CD14-positive monocyte (primary cell): ENCODE results near the gene TARS3. TPM values are rescaled to one million over a fixed set of nuclear protein-coding genes. Genes with fewer than 3 reads are reported as not detected.

Source experiments
- DNase-seq, 3 donors: peaks; one replicate each; pipeline ENCODE4 v3.0.0-alpha.2; 2011 to 2022
- H2AFZ ChIP-seq: 2 replicates; pipeline ENCODE4 v1.6.0; 2012; ENCODE audit warnings: mild to moderate bottlenecking, low read depth, low read length, inconsistent platforms; ENCODE audit not compliant: insufficient read depth, poor library complexity, severe bottlenecking
- H3K27ac ChIP-seq, 2 donors: 1 replicate in 1 of 2; 2 replicates in 1 of 2; pipeline ENCODE4 v1.5.1; 2012 to 2013; ENCODE audit warnings: low read length in 2 of 2, control low read depth in 1 of 2, inconsistent platforms in 1 of 2, low read depth in 1 of 2, mild to moderate bottlenecking in 1 of 2
- H3K27me3 ChIP-seq, 2 donors: one replicate each; pipeline versions ENCODE4 v1.6.0 to v1.6.1; 2011 to 2013; ENCODE audit warnings: low read length in 2 of 2; ENCODE audit not compliant: control insufficient read depth in 2 of 2, insufficient read depth in 2 of 2
- H3K36me3 ChIP-seq, 2 donors: replicated peaks in 1 of 2; 1 replicate in 1 of 2; 2 replicates in 1 of 2; pipeline versions ENCODE4 v1.5.1 to v1.6.1; 2012 to 2013; ENCODE audit warnings: low read length in 2 of 2, control low read depth in 1 of 2, inconsistent platforms in 1 of 2, mild to moderate bottlenecking in 1 of 2; ENCODE audit not compliant: insufficient read depth in 2 of 2, control insufficient read depth in 1 of 2
- H3K4me1 ChIP-seq, 2 donors: 1 replicate in 1 of 2; 2 replicates in 1 of 2; pipeline versions ENCODE4 v1.5.1 to v1.6.1; 2012 to 2013; ENCODE audit warnings: low read length in 2 of 2, control low read depth in 1 of 2, inconsistent platforms in 1 of 2, mild to moderate bottlenecking in 1 of 2, moderate library complexity in 1 of 2; ENCODE audit not compliant: insufficient read depth in 2 of 2, control insufficient read depth in 1 of 2
- H3K4me2 ChIP-seq: replicated peaks from 2 replicates; pipeline ENCODE3; 2012; ENCODE audit warnings: low read length, moderate library complexity, mild to moderate bottlenecking; ENCODE audit not compliant: poor library complexity, severe bottlenecking; ENCODE audit errors: extremely low read depth
- H3K4me3 ChIP-seq, 3 experiments: fragments of 200-600 bp in 1 of 3; sonication (generic) in 1 of 3; replicated peaks in 1 of 3; 1 replicate in 2 of 3; 2 replicates in 1 of 3; pipeline ENCODE4 v1.5.1; 2011 to 2013; ENCODE audit warnings: low read length in 3 of 3, mild to moderate bottlenecking in 3 of 3, control low read depth in 2 of 3, low read depth in 2 of 3, inconsistent platforms in 1 of 3, moderate library complexity in 1 of 3
- H3K79me2 ChIP-seq: 2 replicates; pipeline ENCODE4 v1.6.0; 2012; ENCODE audit warnings: mild to moderate bottlenecking, control low read depth, inconsistent platforms, low read length, moderate library complexity; ENCODE audit not compliant: insufficient read depth
- H3K9ac ChIP-seq: 2 replicates; pipeline ENCODE4 v1.6.0; 2017; ENCODE audit warnings: low read length, mild to moderate bottlenecking; ENCODE audit not compliant: insufficient read depth, poor library complexity, severe bottlenecking
- H3K9me3 ChIP-seq, 2 donors: replicated peaks in 1 of 2; 1 replicate in 1 of 2; 2 replicates in 1 of 2; pipeline versions ENCODE4 v1.5.1 to v1.6.1; 2012 to 2013; ENCODE audit warnings: low read length in 2 of 2, control low read depth in 1 of 2; ENCODE audit not compliant: control insufficient read depth in 1 of 2, insufficient read depth in 1 of 2
- H4K20me1 ChIP-seq: 2 replicates; pipeline ENCODE4 v1.6.0; 2012; ENCODE audit warnings: mild to moderate bottlenecking, low read length, control low read depth, moderate library complexity; ENCODE audit not compliant: insufficient read depth
- H3K27ac Mint-ChIP-seq, 7 donors: one replicate each; pipeline ENCODE4 v1.8.0; 2020; ENCODE audit warnings: mild to moderate bottlenecking in 7 of 7, mixed read lengths in 7 of 7, moderate library complexity in 6 of 7, inconsistent platforms in 2 of 7
- H3K27me3 Mint-ChIP-seq, 3 donors: one replicate each; pipeline ENCODE4 v1.8.0; 2021 to 2022; ENCODE audit warnings: low read depth in 3 of 3, mild to moderate bottlenecking in 3 of 3, mixed read lengths in 3 of 3, moderate library complexity in 3 of 3, inconsistent platforms in 1 of 3
- H3K36me3 Mint-ChIP-seq, 2 donors: one replicate each; pipeline ENCODE4 v1.8.0; 2020; ENCODE audit warnings: mixed read lengths in 2 of 2, inconsistent platforms in 1 of 2, mild to moderate bottlenecking in 1 of 2
- H3K4me1 Mint-ChIP-seq: one replicate; pipeline ENCODE4 v1.8.0; 2020; ENCODE audit warnings: mild to moderate bottlenecking, mixed read lengths
- H3K4me3 Mint-ChIP-seq, 2 donors: one replicate each; pipeline ENCODE4 v1.8.0; 2020; ENCODE audit warnings: mild to moderate bottlenecking in 2 of 2, mixed read lengths in 2 of 2, moderate library complexity in 1 of 2
- H3K9me3 Mint-ChIP-seq, 7 donors: one replicate each; pipeline ENCODE4 v1.8.0; 2020 to 2022; ENCODE audit warnings: mixed read lengths in 7 of 7, mild to moderate bottlenecking in 6 of 7, moderate library complexity in 6 of 7, inconsistent platforms in 2 of 7
- CTCF ChIP-seq: fragments of 200-600 bp; IDR thresholded peaks from one replicate; pipeline ENCODE4 v1.8.0; 2022; ENCODE audit warnings: antibody characterized with exemption, mild to moderate bottlenecking
- WGBS: methylation state at CpG from one replicate; pipeline ENCODE4 v1.1.5; 2013; ENCODE audit warnings: missing lambda C conversion rate; ENCODE audit not compliant: insufficient coverage; 5-methylcytosine and 5-hydroxymethylcytosine counted together
- intact Hi-C, 2 donors: fragments of 100-400 bp; cut with micrococcal nuclease; formaldehyde crosslinking; loops; one replicate each; pipeline versions ENCODE4 v1.15.0 to v1.15.1; 2023
- polyA plus RNA-seq, 3 donors: library from polyadenylated mRNA; depleted of rRNA in 1 of 3; unstranded in 2 of 3; stranded (reverse) in 1 of 3; fragments of 300-500 nt in 2 of 3; fragments of >200 nt in 1 of 3; fragmentation: Illumina TruSeq in 2 of 3; gene quantifications; 1 replicate in 2 of 3; 2 replicates in 1 of 3; pipeline ENCODE4 v1.2.3, GENCODE V29; 2012 to 2021

Gene TARS3
- polyA plus RNA-seq, 3 donors = 1.3 to 2.4 (median 1.8) TPM

GRCh38 chr15:101676921-101677329 is 47.3 kb downstream of the TARS3 start:
- no peaks in the 10 kb centered on the region for H4K20me1 ChIP-seq
- no peak overlapping the region for H3K27ac ChIP-seq
- H3K4me2 ChIP-seq = no peak overlapping the region
- peaks cover 3 to 16% of the 10 kb centered on the region in 2 donors for H3K36me3 ChIP-seq
- H3K36me3 Mint-ChIP-seq = peaks cover 28 to 33% of the 10 kb centered on the region in 2 donors
- no CpG with 5 or more reads among the region's 4 CpGs for WGBS
- H3K4me3 ChIP-seq = no peak overlapping the region
- intact Hi-C loops = no loop called here
- peaks cover 0 to 2% (median 0%) of the 10 kb centered on the region in 7 donors for H3K9me3 Mint-ChIP-seq
- H3K27me3 ChIP-seq = no peaks in the 10 kb centered on the region
- H3K79me2 ChIP-seq = no peaks in the 10 kb centered on the region
- H3K9me3 ChIP-seq = no peaks in the 10 kb centered on the region
- no peak for TF ChIP-seq CTCF
- no peak overlapping the region for H3K4me3 Mint-ChIP-seq
- H3K4me1 ChIP-seq = no peaks in the 10 kb centered on the region
- H3K4me1 Mint-ChIP-seq = no peaks in the 10 kb centered on the region
- H2AFZ ChIP-seq = no peak overlapping the region
- H3K27ac Mint-ChIP-seq = no peak overlapping the region
- peaks cover 0 to 1% (median 0%) of the 10 kb centered on the region in 3 donors for H3K27me3 Mint-ChIP-seq
- no peak for DNase-seq
- no peak overlapping the region for H3K9ac ChIP-seq

GRCh38 chr15:101675796-101676582 is 48.3 kb downstream of the TARS3 start:
- no peaks in the 10 kb centered on the region for H3K4me1 ChIP-seq
- 87% methylated on average over 15 of the region's 16 CpGs for WGBS
- H3K4me3 ChIP-seq = no peak overlapping the region
- no peak overlapping the region for H3K4me2 ChIP-seq
- TF ChIP-seq CTCF = no peak
- H3K4me3 Mint-ChIP-seq = no peak overlapping the region
- H3K9ac ChIP-seq = no peak overlapping the region
- H3K27ac Mint-ChIP-seq = peak overlapping the region in 1 of 7 donors; percentile 14
- intact Hi-C loops = no loop called here
- DNase-seq = no peak
- no peaks in the 10 kb centered on the region for H3K9me3 ChIP-seq
- H4K20me1 ChIP-seq = no peaks in the 10 kb centered on the region
- H3K9me3 Mint-ChIP-seq = peaks cover 0 to 2% (median 0%) of the 10 kb centered on the region in 7 donors
- H3K4me1 Mint-ChIP-seq = no peaks in the 10 kb centered on the region
- no peaks in the 10 kb centered on the region for H3K79me2 ChIP-seq
- H2AFZ ChIP-seq = no peak overlapping the region
- H3K27ac ChIP-seq = no peak overlapping the region
- no peaks in the 10 kb centered on the region for H3K27me3 ChIP-seq
- H3K36me3 Mint-ChIP-seq = peaks cover 23 to 27% of the 10 kb centered on the region in 2 donors
- peaks cover 0 to 1% (median 0%) of the 10 kb centered on the region in 3 donors for H3K27me3 Mint-ChIP-seq
- H3K36me3 ChIP-seq = peaks cover 0 to 16% of the 10 kb centered on the region in 2 donors
